ENCODE results near the gene HTR1B. TPM values are rescaled to one million over a fixed set of nuclear protein-coding genes. Genes with fewer than 3 reads are reported as not detected.
A peak's percentile ranks its signal among the peaks of the same experiment; 100 is the strongest.

HTR1B gene
- total RNA-seq, 4 donors from 2014 or later = 0.20 to 1.8 (median 0.43) TPM

GRCh38 chr6:77463861-77464494 is 687 bp upstream of the HTR1B start:
- Histone ChIP-seq H3K27ac (no peak overlapping the region), H3K9me3 (no peaks in the 10 kb centered on the region), H3K4me1 (peaks cover 0 to 43% (median 10%) of the 10 kb centered on the region in 4 donors), H3K27me3 (peaks cover 0 to 51% of the 10 kb centered on the region in 2 donors), H3K36me3 (no peaks in the 10 kb centered on the region), H3K4me3 (peak overlapping the region; percentile 27 to 55 (median 33))
- no peak for DNase-seq (ENCODE audit: low spot score in 2 of 2)
- WGBS, 2 donors = 1% methylated on average over 29 to 38 of the region's 53 CpGs
- no peak for TF ChIP-seq CTCF (IDR thresholded peaks at IDR 0.05)

GRCh38 chr6:77462359-77463307 is 658 bp downstream of the HTR1B start:
- H3K27me3 ChIP-seq = peaks cover 0 to 56% of the 10 kb centered on the region in 2 donors
- TF ChIP-seq CTCF (IDR thresholded peaks at IDR 0.05) = no peak
- no peak for TF ChIP-seq EP300 (IDR thresholded peaks at IDR 0.05)
- TF ChIP-seq POLR2A (IDR thresholded peaks at IDR 0.05) = no peak
- H3K27ac ChIP-seq = peak overlapping the region in 1 of 4 donors; percentile 16
- H3K9me3 ChIP-seq = no peaks in the 10 kb centered on the region
- peaks cover 0 to 43% (median 10%) of the 10 kb centered on the region in 4 donors for H3K4me1 ChIP-seq
- 7 to 8% methylated on average over 38 to 50 of the region's 55 CpGs for WGBS, 2 donors
- H3K4me3 ChIP-seq = peak overlapping the region; percentile 27 to 55 (median 33)
- DNase-seq (ENCODE audit: low spot score in 2 of 2) = no peak
- no peaks in the 10 kb centered on the region for H3K36me3 ChIP-seq

GRCh38 chr6:77461796-77462195 is 1.5 kb downstream of the HTR1B start:
- Histone ChIP-seq H3K9me3 (no peaks in the 10 kb centered on the region), H3K27ac (no peak overlapping the region), H3K36me3 (no peaks in the 10 kb centered on the region), H3K4me3 (peak overlapping the region in 1 of 4 donors; percentile 55), H3K4me1 (peaks cover 0 to 43% (median 10%) of the 10 kb centered on the region in 4 donors), H3K27me3 (peaks cover 0 to 56% of the 10 kb centered on the region in 2 donors)
- no peak for TF ChIP-seq EP300 (IDR thresholded peaks at IDR 0.05)
- no peak for TF ChIP-seq POLR2A (IDR thresholded peaks at IDR 0.05)
- TF ChIP-seq CTCF (IDR thresholded peaks at IDR 0.05) = no peak
- DNase-seq (ENCODE audit: low spot score in 2 of 2) = no peak
- 72 to 74% methylated on average over 8 of the region's 8 CpGs for WGBS, 2 donors

- no peak for DNase-seq (ENCODE audit: low spot score in 2 of 2)
- no peak overlapping the region for H3K4me3 ChIP-seq
- no peak for TF ChIP-seq EP300 (IDR thresholded peaks at IDR 0.05)
- no peak for TF ChIP-seq CTCF (IDR thresholded peaks at IDR 0.05)
- TF ChIP-seq POLR2A (IDR thresholded peaks at IDR 0.05) = no peak
- WGBS, 2 donors = 76 to 79% methylated on average over 1 of the region's 1 CpG
- H3K27ac ChIP-seq = no peak overlapping the region
- no peaks in the 10 kb centered on the region for H3K9me3 ChIP-seq
- no peaks in the 10 kb centered on the region for H3K36me3 ChIP-seq
- peaks cover 0 to 18% (median 5%) of the 10 kb centered on the region in 4 donors for H3K4me1 ChIP-seq
- peaks cover 0 to 30% of the 10 kb centered on the region in 2 donors for H3K27me3 ChIP-seq
These were observed 4.9 kb downstream of the HTR1B start for GRCh38 chr6:77458421-77458820.
